Right forelimb (tissue), 1 donor: ENCODE data around the gene HEXB.
"Not testable (repeated sequence)": the region's sequence is repeated elsewhere in the genome, so short reads cannot be mapped to it uniquely, and the experiment has no call there.

Experiments used
- DNase-seq: peaks from one replicate; pipeline ENCODE4 v3.0.0-alpha.2; 2018

The HEXB gene

GRCh38 chr5:74660140-74660539 lies 24.9 kb upstream of the HEXB start:
- DNase-seq, result no peak

- no peak for DNase-seq
These were observed 24.2 kb upstream of the HEXB start for GRCh38 chr5:74660873-74661272.

- DNase-seq, result no peak
These were observed 20.5 kb upstream of the HEXB start for GRCh38 chr5:74664551-74664950.

GRCh38 chr5:74665273-74665672 lies 19.8 kb upstream of the HEXB start:
- no peak for DNase-seq

GRCh38 chr5:74665816-74666215 lies 19.2 kb upstream of the HEXB start:
- no peak for DNase-seq

GRCh38 chr5:74667396-74667795 lies 17.6 kb upstream of the HEXB start:
- DNase-seq, result no peak

- DNase-seq, result no peak
These were observed 15.2 kb upstream of the HEXB start for GRCh38 chr5:74669821-74670220.

- DNase-seq, result no peak
These were observed 14.5 kb upstream of the HEXB start for GRCh38 chr5:74670396-74671038.

- no peak for DNase-seq
These were observed 12.7 kb upstream of the HEXB start for GRCh38 chr5:74672215-74672877.

GRCh38 chr5:74673011-74673790 lies 11.8 kb upstream of the HEXB start:
- DNase-seq, result no peak

- not testable (repeated sequence) for DNase-seq
These were observed 8.6 kb upstream of the HEXB start for GRCh38 chr5:74676466-74676865.

- not testable (repeated sequence) for DNase-seq
These were observed 6.9 kb upstream of the HEXB start for GRCh38 chr5:74678123-74678522.

GRCh38 chr5:74679300-74679699 lies 5.7 kb upstream of the HEXB start:
- DNase-seq, result not testable (repeated sequence)

GRCh38 chr5:74679966-74680365 lies 5.1 kb upstream of the HEXB start:
- no peak for DNase-seq

GRCh38 chr5:74685979-74686631 lies 1.1 kb downstream of the HEXB start:
- DNase-seq, result no peak

GRCh38 chr5:74686962-74687751 lies 2.1 kb downstream of the HEXB start:
- DNase-seq, result no peak

GRCh38 chr5:74693191-74693590 lies 8.2 kb downstream of the HEXB start:
- DNase-seq, result no peak

GRCh38 chr5:74717596-74717995 lies 32.6 kb downstream of the HEXB start:
- DNase-seq, result no peak

- DNase-seq, result no peak
These were observed 37.2 kb downstream of the HEXB start for GRCh38 chr5:74722271-74722670.

- DNase-seq, result no peak
These were observed 40.3 kb downstream of the HEXB start for GRCh38 chr5:74725331-74725730.

- DNase-seq, result no peak
These were observed 51.7 kb downstream of the HEXB start for GRCh38 chr5:74736759-74737158.

GRCh38 chr5:74738406-74738805 lies 53.4 kb downstream of the HEXB start:
- no peak for DNase-seq

GRCh38 chr5:74748742-74749141 lies 63.7 kb downstream of the HEXB start:
- not testable (repeated sequence) for DNase-seq
